Activated CD8-positive, alpha-beta memory T cell treated with anti-CD3 and anti-CD28 coated beads, Interleukin-2, amount 50 U/mL, for 48 hours (primary cell): ENCODE results near the gene DCDC2.
A peak's percentile ranks its signal among the peaks of the same experiment; 100 is the strongest.
"Not testable (repeated sequence)": the region's sequence is repeated elsewhere in the genome, so short reads cannot be mapped to it uniquely, and the experiment has no call there.

Experiments used
- DNase-seq: peaks from one replicate; pipeline ENCODE4 v3.0.0-alpha.2; 2020

DCDC2 gene

DNA sequence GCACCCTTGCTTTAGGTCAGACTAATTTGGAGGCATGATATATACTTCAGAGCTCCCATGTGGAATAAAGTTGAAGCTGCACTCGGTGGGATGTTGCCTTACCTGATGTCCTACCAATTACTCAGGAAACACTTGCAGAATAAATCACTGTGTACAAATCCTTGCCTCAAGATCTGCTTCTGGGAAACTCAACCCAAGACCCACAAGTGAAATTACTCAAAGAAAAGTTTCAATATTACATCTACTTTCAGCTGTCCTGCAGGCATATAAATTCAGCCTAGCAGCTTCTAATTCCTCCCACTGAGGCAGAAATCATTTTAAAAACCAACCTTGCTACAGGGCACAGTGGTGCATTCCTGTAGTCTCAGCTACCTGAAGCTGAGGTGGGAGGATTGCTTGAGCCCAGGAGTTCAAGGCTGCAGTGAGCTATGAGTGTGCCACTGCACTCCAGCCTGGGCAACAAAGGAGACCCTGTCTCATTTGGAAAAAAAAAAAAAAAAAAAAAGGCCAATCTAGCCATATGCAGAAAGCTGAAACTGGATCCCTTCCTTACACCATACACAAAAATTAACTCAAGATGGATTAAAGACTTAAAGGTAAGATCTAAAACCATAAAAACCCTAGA, 20.7 kb upstream of the DCDC2 start:
- DNase-seq: no peak

- no peak for DNase-seq
These were observed 19.0 kb upstream of the DCDC2 start for GRCh38 chr6:24376871-24377270.

GRCh38 chr6:24374612-24375011, 16.8 kb upstream of the DCDC2 start:
- DNase-seq: no peak

DNA sequence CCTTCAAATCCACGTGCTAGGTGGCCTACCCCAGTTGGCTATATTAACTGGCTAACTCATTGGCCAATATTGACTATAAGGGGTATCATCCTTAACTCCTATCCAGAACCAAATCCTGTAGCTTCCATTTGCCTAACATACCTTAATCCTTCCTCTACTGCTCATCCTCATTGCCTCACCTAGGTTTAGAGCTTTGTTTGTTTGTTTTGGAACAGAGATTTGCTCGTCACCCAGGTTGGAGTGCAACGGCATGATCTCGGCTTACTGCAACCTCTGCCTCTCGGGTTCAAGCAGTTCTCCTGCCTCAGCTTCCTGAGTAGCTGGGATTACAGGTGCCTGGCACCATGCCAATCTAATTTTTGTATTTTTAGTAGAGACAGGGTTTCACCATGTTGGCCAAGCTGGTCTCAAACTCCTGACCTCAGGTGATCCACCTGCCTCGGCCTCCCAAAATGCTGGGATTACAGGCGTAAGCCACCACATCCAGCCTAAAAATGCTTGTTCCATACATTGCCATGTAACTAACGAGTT, 7.3 kb upstream of the DCDC2 start:
- not testable (repeated sequence) for DNase-seq

DNA sequence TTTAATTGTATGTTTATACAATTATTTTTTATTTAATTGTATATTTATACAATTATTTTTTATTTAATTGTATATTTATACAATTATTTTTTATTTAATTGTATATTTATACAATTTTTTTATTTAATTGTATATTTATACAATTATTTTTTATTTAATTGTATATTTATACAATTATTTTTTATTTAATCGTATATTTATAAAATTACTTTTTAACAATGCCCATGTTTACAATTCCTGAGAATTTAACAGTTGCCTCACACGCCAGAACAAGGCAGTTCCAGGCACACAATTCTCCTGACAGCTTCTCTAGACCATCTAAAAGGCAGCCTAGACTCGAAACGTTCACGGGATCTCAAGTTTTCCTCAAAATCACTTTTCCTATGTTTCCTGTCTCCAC, 4.5 kb upstream of the DCDC2 start:
- not testable (repeated sequence) for DNase-seq

DNA sequence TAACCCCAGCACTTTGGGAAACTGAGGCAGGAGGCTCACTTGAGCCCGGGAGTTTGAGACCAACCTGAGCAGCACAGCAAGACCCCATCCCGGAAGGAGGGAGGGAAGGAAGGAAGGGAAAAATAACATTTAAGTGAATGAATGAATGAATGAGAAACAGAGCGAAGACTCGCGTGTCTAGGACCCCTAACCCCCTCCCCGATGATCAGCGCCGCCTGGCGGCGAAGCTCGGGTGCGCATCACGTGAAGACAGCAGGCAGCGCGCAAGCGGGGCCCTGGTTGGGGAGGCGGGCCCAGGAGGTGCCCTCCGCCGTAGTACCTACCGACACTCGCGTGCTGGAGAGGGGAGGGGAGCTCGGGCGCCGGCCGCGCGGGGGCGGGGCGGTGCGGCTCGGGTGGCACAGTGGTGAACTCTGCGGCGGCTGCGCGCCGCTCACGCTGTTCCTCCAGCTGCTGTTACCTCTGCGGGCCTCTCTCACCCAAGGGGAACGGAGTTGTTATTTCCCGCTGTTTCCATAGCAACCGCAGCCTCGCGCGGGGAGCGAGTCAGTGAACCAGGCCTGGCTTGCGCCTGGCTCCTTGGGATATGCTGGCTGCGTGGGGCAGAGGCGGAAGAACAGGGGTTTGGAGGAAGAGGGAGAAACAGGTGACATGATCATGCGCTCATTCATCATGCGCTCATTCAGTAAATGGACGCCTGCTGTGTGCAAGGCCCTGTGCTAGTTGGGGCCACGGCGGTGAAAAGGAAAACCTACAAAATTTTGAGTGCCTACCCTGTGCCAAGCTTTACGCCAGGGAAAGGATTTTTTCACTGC, 2.0 kb upstream of the DCDC2 start:
- peak; percentile 97 for DNase-seq

DNA sequence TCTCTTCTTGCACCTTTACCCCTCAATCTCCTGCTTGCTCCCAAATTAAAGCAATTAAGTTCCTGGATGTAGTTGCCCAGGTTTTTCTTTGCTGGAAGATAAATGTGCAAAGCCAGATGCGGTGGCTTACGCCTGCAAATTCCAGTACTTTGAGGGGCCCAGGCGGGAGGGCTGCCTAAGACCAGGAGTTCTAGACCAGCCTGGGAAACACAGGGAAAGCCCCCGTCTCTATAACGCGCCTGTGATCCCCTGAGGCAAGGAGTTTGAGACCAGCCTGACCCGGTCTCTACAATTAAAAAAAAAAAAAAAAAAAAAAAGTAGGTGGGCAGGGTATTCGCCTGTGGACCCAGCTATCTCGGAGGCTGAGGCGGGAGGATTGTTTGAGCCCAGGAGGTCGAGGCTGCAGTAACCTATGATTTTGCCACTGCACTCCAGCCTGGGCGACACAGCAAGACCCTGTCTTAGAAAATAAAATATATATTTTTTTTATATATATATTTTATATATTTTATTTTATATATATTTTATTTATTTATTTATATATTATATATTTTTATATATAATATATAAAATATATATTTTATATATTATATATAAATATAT, 461 bp upstream of the DCDC2 start:
- DNase-seq: no peak

- no peak for DNase-seq
These were observed 1.4 kb downstream of the DCDC2 start for GRCh38 chr6:24356310-24356973.

DNA sequence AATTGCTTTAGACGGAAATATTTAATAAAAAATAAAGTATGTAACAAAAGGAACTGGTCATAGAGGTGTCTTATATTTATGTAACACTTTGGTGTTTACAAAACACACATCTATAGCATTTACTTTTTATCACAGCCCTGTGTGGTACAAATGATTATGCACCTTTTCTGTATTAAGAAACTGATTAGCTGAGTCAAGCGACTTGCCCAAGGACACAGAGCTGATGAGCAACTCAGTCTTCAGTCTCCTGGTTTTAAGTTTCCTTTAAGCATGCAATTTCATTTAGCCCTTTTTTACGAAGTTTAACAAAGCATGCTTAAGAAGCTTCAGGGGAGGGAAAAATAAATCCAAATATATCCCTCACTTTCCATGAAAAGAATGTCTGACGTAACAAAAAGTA, 2.5 kb downstream of the DCDC2 start:
- no peak for DNase-seq

DNA sequence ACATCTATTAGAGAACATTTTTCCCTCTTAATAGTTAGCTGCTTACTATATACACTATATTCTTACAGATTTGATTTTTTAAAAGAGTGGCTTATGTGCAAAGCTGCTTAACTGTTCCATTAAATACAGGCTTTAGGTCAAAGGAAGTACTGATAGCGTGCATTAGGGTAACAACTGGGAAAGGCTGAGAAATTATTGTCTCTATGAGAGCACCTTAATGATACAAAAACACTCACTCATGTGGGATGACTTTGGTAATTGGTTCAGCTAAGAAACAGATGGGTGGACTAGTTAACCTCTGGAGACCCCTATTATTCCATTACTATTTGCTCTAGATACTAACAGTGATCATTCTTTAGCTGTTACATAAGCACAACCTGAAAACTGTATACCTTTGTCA, 4.0 kb downstream of the DCDC2 start:
- DNase-seq: no peak

DNA sequence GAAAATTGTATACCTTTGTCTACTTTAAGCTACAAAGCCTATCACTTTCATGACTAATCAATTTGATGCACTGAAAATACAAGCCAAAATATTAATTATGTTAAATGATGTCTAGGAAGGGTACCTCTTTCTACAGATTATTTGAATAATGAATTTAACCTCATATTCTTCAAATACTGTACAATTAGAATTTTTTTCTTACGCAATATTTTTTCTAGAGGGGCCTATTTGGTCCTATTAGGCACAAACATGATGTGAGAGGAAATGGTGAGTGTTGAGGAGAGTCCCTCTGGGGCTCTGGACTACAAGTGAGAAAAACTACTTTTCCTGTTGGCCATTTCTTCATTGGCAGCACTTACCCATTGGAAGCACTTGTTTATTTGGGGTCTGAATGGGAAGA, 5.4 kb downstream of the DCDC2 start:
- DNase-seq: no peak

GRCh38 chr6:24344976-24345375, 12.9 kb downstream of the DCDC2 start:
- DNase-seq: no peak

- DNase-seq: no peak
These were observed 16.6 kb downstream of the DCDC2 start for GRCh38 chr6:24340998-24341938.

DNA sequence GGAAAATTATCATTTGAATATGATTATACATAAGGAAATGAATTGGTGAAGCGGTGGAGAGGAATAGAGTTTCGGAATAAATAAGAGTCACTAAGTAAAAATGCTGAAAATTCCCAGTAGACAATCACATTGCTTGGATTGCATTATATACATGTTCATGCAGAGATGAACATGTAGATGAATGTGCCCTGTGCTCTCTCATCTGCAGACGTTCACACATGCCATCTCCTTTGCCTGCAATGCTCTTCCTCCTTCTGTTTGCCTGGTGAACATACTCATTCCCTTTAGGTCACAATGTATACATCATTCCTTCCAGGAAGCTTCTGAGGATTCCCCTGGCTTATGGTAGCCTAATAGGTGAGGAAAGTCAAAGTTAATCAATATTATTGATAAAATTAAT, 17.9 kb downstream of the DCDC2 start:
- no peak for DNase-seq

DNA sequence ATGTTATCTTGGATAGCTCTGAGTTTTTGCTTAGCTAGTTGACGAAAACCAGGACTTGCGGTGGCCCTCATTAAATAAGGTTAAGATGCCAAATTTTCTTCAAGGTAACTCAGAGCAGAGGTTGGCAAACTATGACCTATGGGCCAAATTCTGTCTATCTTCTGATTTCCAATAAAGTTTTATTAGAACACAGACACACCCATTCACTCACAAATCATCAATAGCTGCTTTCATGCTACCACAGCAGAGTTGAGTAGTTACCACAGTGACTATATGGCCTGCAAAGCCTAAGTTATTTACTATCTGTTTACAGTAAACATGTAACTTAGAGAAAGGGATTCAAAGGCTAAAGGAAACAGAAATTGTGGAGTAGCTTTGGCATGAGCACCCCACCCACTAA, 23.6 kb downstream of the DCDC2 start:
- no peak for DNase-seq

- DNase-seq: no peak
These were observed 25.5 kb downstream of the DCDC2 start for GRCh38 chr6:24332317-24332716.

DNA sequence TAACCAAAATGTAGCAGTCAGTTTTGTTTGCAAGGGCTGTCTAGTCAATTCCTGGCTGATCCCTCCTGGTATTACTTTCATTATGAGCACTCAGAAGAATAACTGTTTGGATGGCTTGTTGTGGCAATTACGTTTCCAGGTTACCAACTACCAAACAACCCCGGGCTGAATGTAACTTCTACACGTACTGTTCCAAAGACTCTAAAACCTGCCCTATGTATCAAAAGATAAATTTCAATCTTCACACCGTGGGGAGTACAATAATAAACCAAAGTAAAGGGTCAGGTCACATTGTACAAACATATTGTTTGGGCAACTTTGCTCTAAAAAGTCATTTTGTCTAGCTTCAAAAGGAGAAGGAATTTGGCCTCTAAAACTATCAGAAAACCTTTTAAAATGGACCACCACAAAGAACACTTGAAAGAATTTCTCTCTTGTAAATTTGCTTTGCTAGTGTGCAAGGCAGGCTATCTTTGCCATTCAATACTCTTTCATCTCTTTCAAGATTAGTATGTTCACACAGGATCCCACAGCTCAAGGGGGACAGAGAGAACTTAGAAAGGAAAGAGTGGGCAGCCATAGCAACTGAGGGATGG, 27.6 kb downstream of the DCDC2 start:
- no peak for DNase-seq

DNA sequence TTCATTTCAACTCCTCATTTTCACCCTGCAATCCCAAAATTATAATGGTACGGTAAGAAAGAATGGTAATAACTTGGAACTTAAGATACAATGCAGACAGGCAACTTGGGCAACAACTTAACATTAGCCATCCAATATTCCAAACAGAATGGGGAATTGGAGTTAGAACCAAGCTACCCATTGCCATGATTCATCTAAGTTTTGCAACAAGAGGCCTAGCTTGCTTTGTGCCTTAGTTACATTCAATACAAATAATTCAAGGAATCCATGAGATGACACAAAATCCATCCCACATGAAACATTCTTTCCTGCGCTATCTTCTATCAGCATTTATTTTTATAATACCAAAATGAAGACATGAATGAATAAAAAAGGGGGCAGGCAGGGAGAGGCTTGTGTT, 28.4 kb downstream of the DCDC2 start:
- no peak for DNase-seq

- DNase-seq: no peak
These were observed 28.8 kb downstream of the DCDC2 start for GRCh38 chr6:24329022-24329421.

DNA sequence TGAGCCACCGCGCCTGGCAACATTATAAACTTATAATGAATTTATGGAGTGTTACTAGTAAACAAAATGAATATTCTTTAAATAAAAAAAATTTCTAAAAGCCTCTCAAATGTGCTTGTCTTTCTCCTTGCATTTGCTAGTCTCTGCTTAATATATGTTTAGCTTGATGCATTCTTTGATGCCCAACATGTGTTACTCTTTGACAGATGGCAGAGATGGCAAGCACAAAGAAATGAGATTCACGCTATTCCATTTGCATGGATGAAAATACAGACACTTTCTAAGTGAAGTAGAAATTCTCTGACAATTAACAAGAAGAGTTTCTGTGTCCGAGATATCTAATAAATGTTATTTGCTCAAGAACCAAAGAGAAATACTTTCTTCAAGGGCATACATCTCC, 30.1 kb downstream of the DCDC2 start:
- no peak for DNase-seq

DNA sequence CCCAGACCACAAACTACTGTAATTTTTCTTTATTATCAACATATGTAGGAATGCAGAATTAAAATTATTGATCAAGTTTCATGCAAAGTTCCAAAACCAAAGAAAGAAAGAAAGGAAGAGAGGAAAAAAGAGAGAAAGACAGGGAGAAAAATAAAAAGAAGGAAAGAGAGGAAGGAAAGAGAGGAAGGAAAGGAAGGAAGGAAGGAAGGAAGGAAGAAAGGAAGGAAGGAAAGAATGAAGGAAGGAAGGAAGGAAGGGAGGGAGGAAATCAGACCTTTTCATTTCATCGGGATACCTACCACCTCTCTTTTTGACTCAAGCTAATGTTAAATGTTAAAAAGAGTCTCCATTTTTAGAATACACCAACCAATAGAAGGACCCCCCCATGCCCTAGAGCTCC, 31.9 kb downstream of the DCDC2 start:
- no peak for DNase-seq

- no peak for DNase-seq
These were observed 33.2 kb downstream of the DCDC2 start for GRCh38 chr6:24324617-24325016.
